Measurements from ENCODE around the gene PPP1R1A.

PPP1R1A gene, protein sequence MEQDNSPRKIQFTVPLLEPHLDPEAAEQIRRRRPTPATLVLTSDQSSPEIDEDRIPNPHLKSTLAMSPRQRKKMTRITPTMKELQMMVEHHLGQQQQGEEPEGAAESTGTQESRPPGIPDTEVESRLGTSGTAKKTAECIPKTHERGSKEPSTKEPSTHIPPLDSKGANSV

DNA sequence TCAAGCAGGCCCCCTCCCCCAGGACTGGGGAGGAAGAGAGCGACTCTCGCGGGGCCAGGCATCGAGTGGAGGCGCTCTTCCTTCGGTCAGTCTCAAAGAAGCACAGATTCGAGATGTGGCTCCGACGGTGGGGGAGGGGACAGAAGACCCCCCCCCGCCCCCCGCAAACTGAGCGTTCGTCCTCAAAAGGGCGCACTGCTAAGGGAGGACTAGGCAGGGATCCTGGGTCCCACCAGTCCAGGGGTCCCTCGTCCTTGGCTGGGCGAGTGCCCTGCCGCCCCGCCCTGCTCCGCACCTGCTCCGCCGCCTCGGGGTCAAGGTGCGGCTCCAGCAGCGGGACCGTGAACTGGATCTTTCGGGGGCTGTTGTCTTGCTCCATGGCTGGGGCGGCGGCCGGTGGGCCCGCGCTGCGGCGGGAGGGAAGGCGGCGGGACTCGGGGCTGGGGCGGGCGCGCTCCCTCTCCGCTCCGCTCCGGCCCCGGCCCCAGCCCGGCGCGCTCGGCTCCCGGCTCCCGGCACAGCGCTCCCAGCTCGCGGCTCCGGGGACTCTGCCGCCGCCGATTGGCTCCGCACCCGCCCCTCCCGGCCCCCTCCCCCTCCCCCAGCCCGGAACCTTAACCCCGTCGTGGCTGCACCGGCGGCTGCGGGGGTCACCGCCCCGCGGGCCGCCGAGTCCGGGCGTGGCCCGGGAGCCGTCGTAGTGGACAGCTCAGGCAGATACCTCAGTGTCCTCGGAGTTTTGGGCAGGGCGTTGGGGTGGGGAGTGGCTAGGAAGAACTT, at the start of gene PPP1R1A:
TSS of gene PPP1R1A (minus strand) at position 550 of the 780 bp plus-strand sequence. CDS start at position 379, 171 bp downstream.
- no peak for DNase-seq (ENCODE audit: low spot score)

DNA sequence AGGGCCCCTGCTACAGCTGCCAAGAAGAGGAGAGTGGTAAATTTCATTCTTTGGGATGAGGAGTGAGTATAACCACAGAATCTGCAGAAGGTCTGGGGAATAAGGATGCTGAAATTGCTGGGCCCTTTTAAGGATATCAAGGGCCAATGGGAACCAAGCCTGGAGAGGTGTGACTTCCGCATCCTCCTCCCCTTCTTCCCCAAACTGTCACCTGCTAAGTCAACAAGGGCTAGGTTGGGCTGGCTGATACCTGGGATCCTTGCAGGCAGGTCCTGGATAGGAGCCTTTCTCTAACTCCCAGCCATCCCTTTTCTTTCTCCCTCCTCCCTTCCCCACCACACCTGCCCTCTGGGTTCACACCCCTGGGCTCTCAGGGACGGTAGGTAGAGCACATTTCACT, 46.3 kb upstream of the PPP1R1A start, which contains the start of gene LACRT:
TSS of gene LACRT (minus strand) at position 101 of the 400 bp plus-strand sequence. CDS start at position 47, 54 bp downstream.
- DNase-seq (ENCODE audit: low spot score): no peak

DNA sequence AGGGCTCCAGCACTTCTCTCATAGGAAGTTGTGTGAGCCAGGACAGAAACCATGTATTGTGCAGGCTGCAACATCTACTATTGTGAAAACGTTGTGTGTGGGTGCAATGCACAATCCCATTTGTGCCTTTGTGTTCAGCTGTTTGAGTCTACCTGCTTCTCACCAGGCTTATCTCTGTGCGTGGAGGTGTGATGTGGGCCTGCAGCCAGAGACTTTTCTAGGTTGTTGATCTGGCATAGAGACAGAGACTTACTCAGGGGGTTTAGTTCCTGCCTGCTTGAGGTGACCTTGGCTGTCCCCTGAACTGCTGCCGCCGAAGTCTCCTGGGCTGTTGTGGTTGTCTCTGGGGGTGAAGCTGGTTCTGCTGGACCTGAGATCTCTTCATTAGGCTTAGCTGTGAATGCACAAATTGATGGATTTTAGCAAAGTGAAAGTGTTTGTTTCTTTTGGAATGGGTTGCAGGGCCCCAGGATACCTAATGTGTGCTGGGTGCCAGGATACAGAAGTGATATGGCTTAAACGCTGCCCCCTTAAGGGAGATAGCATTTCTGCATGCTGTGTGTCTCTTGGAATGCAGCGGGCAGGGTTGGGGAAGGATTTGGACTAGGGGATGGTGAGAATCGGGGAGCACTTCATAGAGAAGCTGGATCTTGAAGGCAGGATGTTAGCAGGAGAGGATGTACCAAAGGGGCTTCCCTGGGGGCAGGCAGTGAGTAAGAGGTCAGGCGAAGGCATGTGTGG, 43.7 kb upstream of the PPP1R1A start:
- no peak for DNase-seq (ENCODE audit: low spot score)

DNA sequence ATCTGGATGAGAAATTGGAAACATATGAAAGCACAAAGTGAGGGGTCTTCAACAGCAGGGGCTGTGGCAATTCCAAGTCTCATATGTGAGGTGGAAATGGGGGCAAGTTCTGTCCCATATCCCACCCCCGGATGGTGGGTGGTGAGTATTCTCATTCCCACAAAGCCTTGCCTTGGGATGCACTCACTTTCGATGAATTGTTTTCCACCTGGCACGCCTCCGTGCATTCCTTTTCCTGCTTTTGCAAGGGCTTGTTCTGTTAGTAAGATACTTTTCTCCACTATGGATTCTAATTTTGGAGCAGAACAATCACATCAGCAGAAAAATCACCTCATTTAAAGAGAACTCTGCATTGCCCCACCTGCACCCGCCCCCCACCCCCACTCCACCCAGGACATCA, 43.1 kb upstream of the PPP1R1A start:
- DNase-seq (ENCODE audit: low spot score): no peak

DNA sequence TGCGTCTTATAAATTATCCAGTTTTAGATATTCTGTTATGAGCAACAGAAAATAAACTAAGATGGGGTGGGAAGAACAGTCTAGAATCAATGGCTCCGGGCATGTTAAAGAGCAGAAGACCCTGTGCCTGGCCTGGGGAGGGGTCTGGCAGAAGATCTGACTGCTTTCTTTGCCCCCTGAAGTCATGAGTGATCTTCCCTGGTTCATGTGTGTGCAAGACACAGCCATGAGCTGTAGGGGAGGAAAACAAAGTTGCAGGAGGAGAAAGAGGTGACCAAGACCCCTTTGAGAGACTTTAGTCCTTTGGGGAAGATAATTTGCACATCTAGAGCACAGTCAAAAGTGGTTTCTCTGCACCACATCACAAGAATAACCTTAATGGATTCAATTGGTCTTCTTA, 41.5 kb upstream of the PPP1R1A start:
- DNase-seq (ENCODE audit: low spot score): no peak

GRCh38 chr12:54628186-54628846, 39.9 kb upstream of the PPP1R1A start:
- DNase-seq (ENCODE audit: low spot score): peak; percentile 25

DNA sequence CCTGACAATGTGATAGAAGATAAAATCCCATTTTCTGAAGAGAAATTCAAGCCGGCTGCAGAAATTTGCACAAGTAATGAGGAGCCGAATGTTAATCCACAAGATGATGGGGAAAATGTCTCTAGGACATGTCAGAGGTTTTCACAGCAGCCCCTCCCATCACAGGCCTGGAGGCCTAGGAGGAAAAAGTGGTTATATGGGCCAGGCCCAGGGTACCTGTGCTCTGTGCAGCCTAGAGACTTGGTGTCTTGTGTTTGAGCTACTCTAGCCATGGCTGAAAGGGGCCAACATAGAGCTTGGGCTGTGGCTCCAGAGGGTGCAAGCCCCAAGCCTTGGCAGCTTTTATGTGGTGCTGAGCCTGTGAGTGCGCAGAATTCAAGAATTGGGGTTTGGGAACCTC, 38.8 kb upstream of the PPP1R1A start:
- no peak for DNase-seq (ENCODE audit: low spot score)

GRCh38 chr12:54625598-54625997, 37.1 kb upstream of the PPP1R1A start:
- no peak for DNase-seq (ENCODE audit: low spot score)

DNA sequence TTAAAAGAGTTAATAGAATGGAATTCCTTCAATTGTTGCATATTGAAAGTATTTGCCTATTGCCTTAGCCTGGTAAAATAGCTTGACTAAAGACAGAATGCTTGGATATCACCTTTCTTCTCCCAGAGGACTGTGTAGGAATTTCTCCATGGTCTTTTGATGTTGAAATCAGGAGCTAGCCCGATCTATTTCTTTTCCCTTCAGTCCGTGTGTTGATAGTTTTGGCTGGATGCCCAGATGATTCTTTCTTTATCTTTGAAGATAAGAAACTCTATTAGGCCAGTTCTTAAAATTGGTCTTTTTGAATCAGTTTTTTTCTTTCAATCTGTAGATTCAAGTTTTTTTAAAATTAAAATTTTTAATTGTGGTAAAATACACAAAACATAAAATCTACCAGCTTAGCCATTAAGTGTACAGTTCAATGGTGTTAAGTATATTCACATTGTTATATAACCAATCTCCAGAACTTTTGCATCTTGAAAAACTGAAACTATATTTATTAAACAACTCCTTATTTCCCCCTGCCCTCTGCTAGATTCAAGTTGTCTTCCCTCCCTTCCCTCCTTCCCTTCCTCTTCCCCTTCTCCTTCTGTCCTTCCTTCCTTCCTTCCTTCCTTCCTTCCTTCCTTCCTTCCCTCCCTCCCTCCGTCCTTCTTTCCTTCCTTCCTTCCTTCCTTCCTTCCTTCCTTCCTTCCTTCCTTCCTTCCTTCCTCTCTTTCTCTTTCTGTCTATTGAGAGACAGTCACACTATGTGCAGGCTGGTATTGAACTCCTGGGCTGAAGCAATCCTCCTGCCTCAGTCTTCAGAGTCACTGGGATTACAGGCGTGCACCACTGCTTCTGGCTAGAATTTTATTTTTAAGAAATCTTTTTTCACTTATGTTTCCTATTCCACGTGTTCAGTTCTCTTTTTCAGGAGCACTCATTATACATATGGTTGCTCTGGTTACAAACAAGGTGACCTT, 36.1 kb upstream of the PPP1R1A start:
- DNase-seq (ENCODE audit: low spot score): no peak

GRCh38 chr12:54622463-54623183, 34.2 kb upstream of the PPP1R1A start:
- no peak for DNase-seq (ENCODE audit: low spot score)

DNA sequence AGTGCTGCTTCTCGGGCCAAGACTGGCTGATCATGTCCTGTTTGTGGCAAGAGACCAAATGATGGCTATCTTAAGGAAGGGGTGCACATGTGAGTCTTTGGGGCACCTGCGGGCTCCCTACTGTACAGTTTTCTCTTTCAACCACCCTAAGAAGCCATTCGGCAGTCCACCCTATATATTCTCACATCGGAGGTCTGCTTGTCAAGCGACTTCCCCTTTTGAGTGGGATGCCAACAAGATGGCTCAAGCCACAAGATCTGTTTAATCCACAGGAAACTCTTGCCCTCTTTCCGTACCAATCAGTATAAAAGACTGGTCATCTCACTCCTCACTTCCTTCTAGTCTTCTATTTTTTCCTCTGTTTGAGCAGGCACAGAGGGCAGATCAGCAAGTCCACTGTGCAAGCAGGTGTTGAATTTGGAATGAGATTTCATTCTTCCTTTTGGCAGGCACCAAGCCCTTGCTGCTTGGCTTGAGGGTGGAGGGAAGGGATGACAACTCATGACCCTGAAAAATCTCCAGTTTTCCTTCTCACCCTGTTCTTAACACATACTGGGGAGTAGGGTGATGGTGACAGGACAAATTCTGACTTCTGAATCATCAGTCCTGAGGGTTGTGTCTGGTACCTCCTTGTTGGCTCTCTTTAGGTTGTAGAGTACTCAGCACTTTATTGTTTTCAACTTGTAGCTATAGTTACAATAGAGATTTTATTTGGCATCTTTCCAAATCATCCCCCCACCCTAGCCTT, 28.6 kb upstream of the PPP1R1A start:
- DNase-seq (ENCODE audit: low spot score): peak; percentile 85

GRCh38 chr12:54612225-54612750, 23.8 kb upstream of the PPP1R1A start:
- peak; percentile 55 for DNase-seq (ENCODE audit: low spot score)

DNA sequence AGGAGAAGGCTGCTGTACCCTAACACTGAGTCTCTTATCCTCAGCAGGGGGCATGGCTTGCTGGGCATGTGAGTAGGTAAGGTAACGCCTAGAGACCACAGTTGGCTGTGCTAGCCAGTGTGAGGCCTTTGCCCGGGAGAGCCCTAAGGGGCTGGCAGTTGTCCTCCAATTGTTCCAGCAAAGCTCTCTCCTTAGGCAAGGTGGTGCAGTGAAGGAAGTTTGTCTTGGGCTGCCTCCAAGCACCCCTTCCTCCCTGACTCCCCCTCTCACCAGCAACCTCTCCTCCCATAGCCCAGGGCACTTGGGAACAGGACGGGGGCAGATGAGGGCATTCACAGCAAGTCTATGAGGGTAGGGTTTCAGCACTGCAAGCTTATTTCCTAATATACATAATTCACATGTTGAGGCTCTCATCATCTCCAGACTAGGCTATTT, 23.3 kb upstream of the PPP1R1A start:
- no peak for DNase-seq (ENCODE audit: low spot score)

DNA sequence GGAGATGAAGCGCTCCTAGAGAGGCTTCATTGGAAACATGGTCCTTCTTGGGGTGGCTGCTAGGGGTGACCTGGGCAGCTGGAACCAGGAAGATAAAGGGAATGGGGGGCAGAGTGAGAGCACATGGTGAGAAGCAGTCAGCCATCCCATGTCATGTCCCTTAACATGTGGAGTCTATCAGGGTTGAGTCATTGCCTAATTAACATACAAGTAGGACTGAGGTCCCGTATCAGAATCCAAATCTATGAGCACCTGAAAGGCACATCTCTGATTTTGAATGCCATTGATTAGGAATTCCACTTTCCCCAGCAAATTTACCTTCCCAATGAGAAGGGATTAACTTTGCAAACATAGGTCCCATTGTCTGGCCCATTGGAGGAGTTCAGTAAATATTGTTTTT, 20.3 kb upstream of the PPP1R1A start:
- no peak for DNase-seq (ENCODE audit: low spot score)

DNA sequence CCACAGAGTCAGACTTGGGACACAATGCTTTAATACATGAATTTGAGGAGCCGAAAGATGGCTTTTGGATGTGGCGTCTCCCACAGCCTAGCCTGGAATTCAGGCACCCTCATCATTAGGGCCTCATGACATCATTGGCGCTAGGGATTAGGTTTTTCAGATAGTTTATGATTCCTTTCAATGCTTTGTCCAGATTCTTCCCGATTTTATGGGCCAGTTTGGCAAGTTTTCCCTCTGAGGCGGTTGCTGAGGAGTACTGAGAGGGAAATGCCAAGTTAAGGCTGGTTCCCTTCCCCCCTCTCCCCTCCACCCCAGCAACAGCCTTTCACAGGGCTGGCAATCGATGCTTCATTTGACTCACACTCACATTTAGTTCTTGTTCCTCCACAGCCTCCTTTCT, 19.7 kb upstream of the PPP1R1A start:
- DNase-seq (ENCODE audit: low spot score): no peak

- no peak for DNase-seq (ENCODE audit: low spot score)
Observed at GRCh38 chr12:54606556-54606955, 18.1 kb upstream of the PPP1R1A start.

DNA sequence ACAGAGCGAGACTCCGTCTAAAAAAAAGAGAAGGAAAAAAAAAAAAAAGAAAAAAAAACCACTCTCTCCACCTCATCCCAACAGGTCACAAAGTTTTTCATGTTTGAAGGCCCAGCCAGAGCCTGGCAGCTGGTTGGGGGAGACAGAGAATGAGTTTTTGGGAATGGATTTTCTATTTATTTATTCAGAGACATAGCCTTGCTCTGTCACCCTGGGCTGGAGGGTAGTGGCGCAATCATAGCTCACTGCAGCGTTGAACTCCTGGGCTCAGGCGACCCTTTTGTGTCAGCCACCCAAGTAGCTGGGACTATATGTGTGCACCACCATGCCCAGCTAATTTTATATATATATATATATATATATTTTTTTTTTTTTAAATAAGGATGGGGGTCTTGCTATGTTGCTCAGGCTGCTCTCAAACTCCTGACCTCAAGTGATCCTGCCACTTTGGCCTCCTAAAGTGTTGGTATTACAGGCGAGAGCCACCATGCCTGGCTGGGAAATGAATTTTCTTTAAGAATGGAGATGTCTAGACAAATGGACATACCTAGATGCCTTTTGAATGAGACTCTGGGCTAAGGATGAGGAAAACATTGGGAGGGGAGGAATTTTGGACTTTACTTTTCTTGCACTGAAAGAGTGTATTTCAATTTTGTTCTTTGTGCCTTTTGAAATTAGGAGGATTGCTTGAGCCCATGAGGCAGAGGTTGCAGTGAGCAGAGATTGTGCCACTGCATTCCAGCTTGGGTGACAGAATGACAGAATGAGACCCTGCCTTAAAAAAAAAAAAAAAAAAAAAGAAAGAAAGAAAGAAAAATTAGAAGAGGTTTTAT, 16.9 kb upstream of the PPP1R1A start:
- DNase-seq (ENCODE audit: low spot score): no peak

DNA sequence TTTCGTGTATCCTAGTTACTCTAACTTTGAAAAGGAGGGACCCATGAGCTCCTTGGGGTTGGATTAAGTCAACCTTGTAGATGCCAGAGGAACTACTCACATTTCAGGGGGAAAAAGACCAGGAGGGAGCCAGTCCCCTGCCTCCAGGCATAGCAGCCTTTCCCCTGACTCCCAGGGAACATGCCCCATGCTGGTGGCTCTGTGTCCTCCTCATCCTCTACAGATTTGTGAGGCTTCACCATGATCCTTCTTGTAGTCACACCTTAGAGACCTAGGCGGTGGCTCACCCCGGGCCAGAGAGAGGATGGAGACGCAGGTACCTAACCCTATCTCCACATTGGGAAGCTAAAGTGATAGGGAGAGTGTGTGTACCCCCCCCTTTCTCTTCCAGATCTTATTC, 16.0 kb upstream of the PPP1R1A start:
- DNase-seq (ENCODE audit: low spot score): no peak

GRCh38 chr12:54603872-54604271, 15.4 kb upstream of the PPP1R1A start:
- DNase-seq (ENCODE audit: low spot score): no peak

All from cerebellar cortex (tissue), 1 donor.